GM11168 (cell line): Measurements from ENCODE around the gene PCSK6.

Source experiments
- in situ Hi-C: fragments of 300-500 bp; cut with MboI; formaldehyde crosslinking; loops from one replicate; pipeline ENCODE4 v1.12.0; 2022; ENCODE audit warnings: low sequenced_read_pairs; ENCODE audit not compliant: unreplicated experiment

Gene PCSK6

DNA sequence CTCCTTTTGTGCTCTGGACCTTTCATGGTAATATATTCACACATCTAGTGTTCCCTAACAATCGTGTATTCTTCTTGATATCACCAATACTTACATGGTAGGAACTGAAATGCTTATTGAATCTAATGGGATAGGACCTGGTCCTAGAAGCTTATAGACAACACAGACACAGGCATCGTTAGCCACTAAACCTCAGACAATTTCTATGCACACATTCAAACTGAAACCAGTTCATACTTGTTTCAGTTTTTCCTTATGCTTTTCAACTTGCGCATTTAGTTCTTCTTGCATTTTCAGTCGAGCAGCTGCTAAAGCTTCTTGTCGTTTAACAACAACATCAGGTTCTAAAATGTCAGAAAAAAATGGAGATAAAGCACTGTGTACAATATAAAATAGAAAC lies 214.5 kb downstream of the PCSK6 start:
- in situ Hi-C loops = no loop called here

- in situ Hi-C loops = no loop called here
Observed at GRCh38 chr15:101273534-101273933, 216.0 kb downstream of the PCSK6 start.

GRCh38 chr15:101272584-101272983 lies 216.9 kb downstream of the PCSK6 start:
- in situ Hi-C loops = no loop called here

DNA sequence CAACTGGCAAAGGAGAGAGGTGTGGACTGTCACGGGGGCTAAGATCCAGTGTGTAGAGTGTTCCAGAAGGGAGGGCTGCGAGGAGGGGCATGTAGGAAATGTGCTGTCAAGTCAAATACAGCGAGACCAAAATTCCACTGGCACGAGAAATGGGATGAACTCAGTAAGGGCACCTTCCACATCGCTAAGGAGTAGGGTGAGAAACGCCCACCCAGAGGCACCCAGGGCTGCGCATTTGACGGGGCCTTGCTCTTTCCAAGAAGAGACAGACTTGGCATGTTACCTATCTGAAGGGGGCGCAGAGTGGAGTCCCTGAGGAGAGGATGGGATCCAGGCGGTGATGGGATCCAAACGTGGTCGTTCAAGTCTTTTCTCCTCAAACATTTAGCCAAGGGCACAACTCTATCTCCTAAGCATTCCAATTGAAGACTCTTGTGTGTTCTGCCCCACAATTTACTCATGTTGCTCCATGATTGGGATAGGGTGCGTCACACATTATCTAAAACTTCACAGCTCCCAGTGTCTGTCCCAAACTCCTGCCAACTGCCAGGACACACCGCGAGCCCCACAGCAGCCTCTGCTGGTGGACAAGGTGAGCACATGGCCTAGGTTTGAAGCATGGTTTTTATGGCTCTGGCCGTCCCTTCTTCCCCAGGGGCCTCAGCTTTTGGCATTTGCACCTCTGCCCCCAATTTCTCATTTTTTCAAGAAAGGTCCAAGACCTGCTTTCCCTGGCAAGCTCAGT lies 219.9 kb downstream of the PCSK6 start:
- in situ Hi-C loops = loop anchor here (10.0 kb wide), 1 partner anchor 365 kb away; no protein-coding TSS in a partner anchor

DNA sequence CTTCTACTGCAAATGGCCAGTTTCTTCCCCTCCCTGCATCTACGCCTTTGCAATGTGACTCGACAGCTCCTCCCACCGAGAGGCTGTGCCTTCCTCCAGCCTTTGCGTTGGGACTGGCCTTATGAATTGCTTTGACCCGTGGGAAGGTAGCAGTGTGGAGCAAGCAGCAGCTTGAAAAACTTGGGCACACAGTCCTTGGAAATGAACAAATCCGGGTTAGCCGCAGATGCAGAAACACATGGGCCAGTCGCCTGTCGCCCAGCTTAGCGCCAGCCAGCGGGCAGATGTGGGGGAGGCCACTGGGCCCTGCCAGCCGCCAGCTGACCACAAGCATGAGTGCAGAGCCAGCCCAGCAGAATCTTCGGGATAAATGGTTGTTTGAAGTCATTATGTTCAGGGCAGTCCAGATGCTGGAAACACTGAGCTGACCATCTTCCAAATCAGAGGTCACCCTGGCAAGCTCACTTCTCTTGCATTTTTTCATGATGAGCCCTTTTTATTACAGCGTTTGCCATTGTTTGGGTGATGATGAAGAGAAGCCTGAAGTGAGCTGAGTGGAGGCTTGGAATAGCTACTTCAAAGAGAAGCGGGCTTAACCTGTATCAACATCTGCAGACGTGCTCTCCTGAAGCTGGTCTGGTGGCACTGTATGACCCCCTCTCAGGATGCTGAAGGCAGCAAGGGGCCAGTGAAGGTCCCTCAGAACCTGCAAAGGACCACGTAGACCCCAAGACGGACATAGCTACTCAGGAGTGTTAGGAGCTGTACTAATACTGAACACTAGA lies 222.0 kb downstream of the PCSK6 start:
- in situ Hi-C loops = loop anchor here (10.0 kb wide), 1 partner anchor 363 kb away; no protein-coding TSS in a partner anchor

GRCh38 chr15:101266787-101267186 lies 222.7 kb downstream of the PCSK6 start:
- in situ Hi-C loops = loop anchor here (10.0 kb wide), 1 partner anchor 362 kb away; no protein-coding TSS in a partner anchor

GRCh38 chr15:101266034-101266433 lies 223.5 kb downstream of the PCSK6 start:
- in situ Hi-C loops = loop anchor here (10.0 kb wide), 1 partner anchor 361 kb away; no protein-coding TSS in a partner anchor

- in situ Hi-C loops = loop anchor here (5.0 to 10.0 kb wide), 2 partner anchors 168 to 360 kb away; no protein-coding TSS in a partner anchor
Observed at GRCh38 chr15:101264911-101265641, 224.4 kb downstream of the PCSK6 start.

DNA sequence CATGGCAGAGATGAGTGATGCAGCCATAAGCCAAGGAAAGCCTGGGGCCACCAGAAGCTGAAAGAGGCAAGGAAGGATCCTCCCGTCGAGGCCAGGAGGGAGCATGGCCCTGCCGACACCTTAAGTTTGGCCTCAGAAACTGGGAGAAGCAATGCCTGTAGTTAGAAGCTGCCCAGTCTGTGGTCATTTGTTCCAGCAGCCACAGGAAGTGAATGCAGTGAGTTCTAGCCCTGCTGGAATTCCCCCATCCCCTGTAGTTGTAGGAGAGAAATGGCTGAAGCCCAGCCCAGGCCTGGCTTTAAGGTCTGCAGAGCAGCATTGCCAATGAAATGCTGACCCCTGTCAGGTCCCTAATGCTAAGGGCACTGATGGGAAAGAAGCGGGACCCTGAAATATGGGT lies 225.5 kb downstream of the PCSK6 start:
- in situ Hi-C loops = loop anchor here (5.0 to 10.0 kb wide), 2 partner anchors 167 to 359 kb away; no protein-coding TSS in a partner anchor

DNA sequence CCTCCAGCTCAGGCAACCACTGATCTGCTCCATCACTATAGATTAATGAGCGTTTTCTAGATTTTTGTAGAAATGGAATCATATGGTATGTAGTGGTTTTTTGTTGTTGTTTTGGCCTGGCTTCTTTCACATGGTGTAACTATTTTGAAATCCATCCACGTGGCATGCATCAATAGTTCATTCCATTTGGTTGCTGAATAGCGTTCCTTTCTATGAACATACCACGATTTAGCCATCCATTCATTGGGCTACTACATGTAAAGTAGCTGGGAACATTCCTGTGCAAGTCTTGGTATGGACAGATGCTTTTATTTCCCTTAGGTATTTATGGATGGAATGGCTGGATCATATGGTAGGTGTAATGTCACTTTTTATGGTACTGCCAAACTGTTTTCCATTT lies 227.0 kb downstream of the PCSK6 start:
- in situ Hi-C loops = loop anchor here (5.0 to 10.0 kb wide), 2 partner anchors 165 to 358 kb away; no protein-coding TSS in a partner anchor

- in situ Hi-C loops = no loop called here
Observed at GRCh38 chr15:101258238-101259144, 231.0 kb downstream of the PCSK6 start.

DNA sequence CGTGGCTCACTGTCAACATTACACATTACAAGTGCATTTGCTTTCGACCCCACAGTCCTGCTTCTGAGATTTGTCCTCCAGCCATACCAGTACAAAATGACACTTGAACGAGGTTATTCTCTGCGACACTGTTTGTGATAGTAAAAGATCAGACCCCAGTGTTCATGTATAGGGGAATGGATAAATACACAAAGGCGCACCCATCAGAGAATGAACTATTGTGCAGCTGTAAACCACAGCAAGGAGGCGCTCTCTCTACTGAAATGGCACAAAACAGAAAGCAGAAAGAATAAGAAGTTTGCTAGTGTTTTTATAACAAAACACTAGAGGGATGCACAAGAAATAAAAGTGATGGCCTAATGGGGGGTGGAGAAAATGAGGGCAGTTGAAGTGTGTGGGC lies 232.8 kb downstream of the PCSK6 start:
- in situ Hi-C loops = no loop called here

DNA sequence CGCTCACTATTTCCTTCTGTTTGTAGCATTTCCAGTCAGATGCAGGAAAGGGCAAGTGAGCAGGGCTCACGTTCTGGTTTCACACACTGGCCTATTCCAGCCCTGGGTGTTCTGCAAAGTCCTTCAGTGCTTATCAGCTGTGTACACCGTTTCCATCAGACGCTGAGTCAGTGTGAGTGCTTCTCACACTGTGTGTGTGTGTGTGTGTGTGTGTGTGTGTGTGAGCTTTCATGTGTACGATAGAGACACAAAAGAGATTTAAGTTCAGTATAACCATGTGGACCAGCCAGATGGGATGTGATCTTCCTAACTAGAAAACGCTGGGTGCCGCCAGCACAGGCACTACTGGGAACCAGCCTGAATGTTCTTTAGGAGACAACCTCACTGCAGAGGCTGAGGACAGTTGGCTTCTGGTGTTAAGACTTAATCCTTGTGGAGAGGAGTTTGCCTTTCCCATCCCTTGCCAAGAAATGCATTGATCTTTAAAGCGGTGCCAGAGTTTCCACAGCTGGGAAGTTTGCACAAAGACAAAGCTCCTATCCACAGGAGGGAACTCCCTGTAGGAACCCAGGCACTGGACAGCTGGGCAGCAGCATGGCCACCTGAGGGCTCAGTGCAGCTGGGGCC lies 233.8 kb downstream of the PCSK6 start:
- in situ Hi-C loops = no loop called here

GRCh38 chr15:101255051-101255395 lies 234.5 kb downstream of the PCSK6 start:
- in situ Hi-C loops = no loop called here

DNA sequence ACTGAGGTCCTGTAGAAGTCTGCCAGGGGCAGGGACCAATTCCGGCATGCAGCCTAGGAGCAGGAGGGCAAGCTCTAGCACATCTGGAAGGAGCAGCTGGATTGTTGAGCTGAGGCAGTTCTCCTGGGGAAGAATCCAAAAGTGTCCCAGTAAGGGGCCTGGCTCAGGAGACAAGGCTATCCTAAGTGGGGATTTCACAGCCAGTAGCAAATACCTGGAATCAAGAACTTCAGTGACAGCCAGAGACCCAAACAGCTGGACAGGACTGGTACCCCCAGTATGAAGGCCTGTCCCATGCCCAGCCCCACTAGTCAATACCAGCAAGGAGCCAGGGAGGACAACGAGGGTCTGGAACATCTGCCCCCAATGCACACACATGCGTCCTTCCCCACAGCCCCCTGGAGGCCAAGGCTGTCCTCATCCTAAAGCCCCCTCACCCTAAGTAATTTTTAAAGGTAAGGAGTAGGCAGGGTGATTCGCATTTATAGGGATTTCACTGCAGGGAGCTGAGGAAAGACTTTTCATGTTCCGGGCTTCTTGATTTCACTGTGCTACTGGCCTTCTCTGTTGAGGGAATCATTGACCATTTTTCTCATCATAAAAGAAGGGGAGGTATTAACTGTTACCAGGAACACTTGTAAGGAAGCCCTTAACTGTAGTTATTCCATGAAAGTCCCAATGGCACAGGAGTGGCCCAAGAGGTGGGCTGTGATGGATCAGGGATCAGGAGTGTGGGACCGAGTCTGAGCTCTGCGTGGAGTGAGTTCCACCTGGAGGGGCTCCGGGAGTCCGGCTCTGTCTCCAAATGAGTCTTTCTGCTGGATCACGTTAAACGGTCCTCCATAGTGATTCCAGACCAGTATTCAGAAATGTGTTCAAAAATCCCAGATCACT lies 235.1 kb downstream of the PCSK6 start:
- in situ Hi-C loops = no loop called here
